Measurements from ENCODE around the gene EFCAB14. TPM values are rescaled to one million over a fixed set of nuclear protein-coding genes. Genes with fewer than 3 reads are reported as not detected.

Gene EFCAB14
- total RNA-seq, 3 donors from 2014 or later (not counting 1 experiment from before 2014, with no cell fraction given), result 77.7 to 130 (median 119) TPM

DNA sequence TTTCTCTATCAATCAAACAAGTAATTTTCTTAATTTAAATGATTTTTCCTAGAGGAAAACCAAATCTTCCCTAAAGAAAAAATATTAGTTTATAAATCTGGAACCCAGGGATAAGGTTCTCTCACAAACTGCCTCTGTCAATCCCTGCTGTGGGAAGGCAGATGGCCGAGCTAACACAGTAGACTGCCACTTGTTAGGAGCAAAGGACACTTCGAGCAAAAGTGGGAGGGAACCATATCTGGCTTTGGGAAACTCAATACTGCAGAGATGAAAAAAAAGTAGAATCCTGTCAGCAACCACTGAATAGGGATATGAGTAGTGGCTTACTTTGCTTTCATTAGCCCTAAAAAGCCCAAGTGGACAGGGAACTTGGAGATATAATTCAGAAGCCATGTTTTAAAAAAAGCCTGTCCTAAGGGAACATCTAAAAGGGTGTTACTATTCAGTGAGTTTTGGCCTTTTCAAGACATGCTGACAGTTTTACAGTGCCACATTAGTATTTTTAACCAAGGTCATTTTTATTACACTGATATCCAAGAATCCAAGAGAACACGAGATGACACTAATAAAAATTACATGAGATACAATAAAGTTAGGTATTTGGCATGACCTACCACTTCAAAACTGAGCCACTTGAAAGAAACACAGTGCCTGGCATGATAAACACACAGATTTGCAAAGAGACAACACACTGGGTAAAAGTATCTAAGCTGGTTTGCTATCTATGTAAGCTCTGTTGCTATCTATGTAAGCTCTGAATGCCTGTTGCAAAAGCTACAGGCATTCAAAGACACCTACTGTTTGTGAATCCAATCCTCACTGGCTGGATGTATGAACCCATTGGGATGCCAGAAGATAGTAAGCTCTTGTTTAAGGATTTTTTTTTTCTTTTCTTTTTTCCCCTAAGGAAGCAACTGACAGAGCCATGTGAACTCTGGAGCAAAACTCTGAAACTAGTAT, 25.8 kb downstream of the EFCAB14 start:
- no peaks in the 10 kb centered on the region for H3K9me3 Mint-ChIP-seq
- H3K36me3 Mint-ChIP-seq, result peaks cover 39% of the 10 kb centered on the region
- no peak overlapping the region for H3K27ac Mint-ChIP-seq

GRCh38 chr1:46691997-46692790, 26.7 kb downstream of the EFCAB14 start:
- ATAC-seq (no peak), DNase-seq (no peak)
- Histone ChIP-seq H3K4me1 (ENCODE audit: control insufficient read depth, insufficient read depth, low read length) (no peaks in the 10 kb centered on the region), H3K36me3 (ENCODE audit: control insufficient read depth, insufficient read depth, low read length) (peaks cover 80% of the 10 kb centered on the region), H3K27ac (ENCODE audit: low read length) (no peak overlapping the region), H3K4me3 (ENCODE audit: low read length) (no peak overlapping the region), H3K27me3 (ENCODE audit: control insufficient read depth, insufficient read depth, low read length) (no peaks in the 10 kb centered on the region), H3K9me3 (ENCODE audit: control insufficient read depth, insufficient read depth, low read length) (no peaks in the 10 kb centered on the region)
- intact Hi-C loops (cut with micrococcal nuclease), result no loop called here
- TF ChIP-seq, protein P1, sequence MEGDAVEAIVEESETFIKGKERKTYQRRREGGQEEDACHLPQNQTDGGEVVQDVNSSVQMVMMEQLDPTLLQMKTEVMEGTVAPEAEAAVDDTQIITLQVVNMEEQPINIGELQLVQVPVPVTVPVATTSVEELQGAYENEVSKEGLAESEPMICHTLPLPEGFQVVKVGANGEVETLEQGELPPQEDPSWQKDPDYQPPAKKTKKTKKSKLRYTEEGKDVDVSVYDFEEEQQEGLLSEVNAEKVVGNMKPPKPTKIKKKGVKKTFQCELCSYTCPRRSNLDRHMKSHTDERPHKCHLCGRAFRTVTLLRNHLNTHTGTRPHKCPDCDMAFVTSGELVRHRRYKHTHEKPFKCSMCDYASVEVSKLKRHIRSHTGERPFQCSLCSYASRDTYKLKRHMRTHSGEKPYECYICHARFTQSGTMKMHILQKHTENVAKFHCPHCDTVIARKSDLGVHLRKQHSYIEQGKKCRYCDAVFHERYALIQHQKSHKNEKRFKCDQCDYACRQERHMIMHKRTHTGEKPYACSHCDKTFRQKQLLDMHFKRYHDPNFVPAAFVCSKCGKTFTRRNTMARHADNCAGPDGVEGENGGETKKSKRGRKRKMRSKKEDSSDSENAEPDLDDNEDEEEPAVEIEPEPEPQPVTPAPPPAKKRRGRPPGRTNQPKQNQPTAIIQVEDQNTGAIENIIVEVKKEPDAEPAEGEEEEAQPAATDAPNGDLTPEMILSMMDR (IDR thresholded peaks at IDR 0.05), result no peak
- peaks cover 46% of the 10 kb centered on the region for H3K36me3 Mint-ChIP-seq
- H3K27me3 Mint-ChIP-seq (ENCODE audit: low read depth in 2 of 2), result no peaks in the 10 kb centered on the region
- H3K4me3 Mint-ChIP-seq, result no peak overlapping the region
- peaks cover 4 to 7% of the 10 kb centered on the region in 2 donors for H3K4me1 Mint-ChIP-seq
- H3K27ac Mint-ChIP-seq, result no peak overlapping the region
- H3K9me3 Mint-ChIP-seq, result no peaks in the 10 kb centered on the region
- WGBS (ENCODE audit: insufficient coverage), result 100% methylated on average over 3 of the region's 6 CpGs

More for the DNA sequence above, 25.8 kb downstream of the EFCAB14 start:
- no peak for DNase-seq
- intact Hi-C loops (cut with micrococcal nuclease), result no loop called here
- Histone ChIP-seq H3K9me3 (ENCODE audit: control insufficient read depth, insufficient read depth, low read length) (no peaks in the 10 kb centered on the region), H3K36me3 (ENCODE audit: control insufficient read depth, insufficient read depth, low read length) (peaks cover 75% of the 10 kb centered on the region), H3K4me1 (ENCODE audit: control insufficient read depth, insufficient read depth, low read length) (no peaks in the 10 kb centered on the region), H3K4me3 (ENCODE audit: low read length) (no peak overlapping the region), H3K27ac (ENCODE audit: low read length) (no peak overlapping the region), H3K27me3 (ENCODE audit: control insufficient read depth, insufficient read depth, low read length) (no peaks in the 10 kb centered on the region)
- WGBS (ENCODE audit: insufficient coverage), result 100% methylated on average over 2 of the region's 3 CpGs
- no peaks in the 10 kb centered on the region for H3K27me3 Mint-ChIP-seq (ENCODE audit: low read depth in 2 of 2)
- H3K4me1 Mint-ChIP-seq, result peaks cover 4 to 11% of the 10 kb centered on the region in 2 donors
- ATAC-seq, result no peak
- H3K4me3 Mint-ChIP-seq, result no peak overlapping the region
- TF ChIP-seq, protein P1 (IDR thresholded peaks at IDR 0.05), result no peak

DNA sequence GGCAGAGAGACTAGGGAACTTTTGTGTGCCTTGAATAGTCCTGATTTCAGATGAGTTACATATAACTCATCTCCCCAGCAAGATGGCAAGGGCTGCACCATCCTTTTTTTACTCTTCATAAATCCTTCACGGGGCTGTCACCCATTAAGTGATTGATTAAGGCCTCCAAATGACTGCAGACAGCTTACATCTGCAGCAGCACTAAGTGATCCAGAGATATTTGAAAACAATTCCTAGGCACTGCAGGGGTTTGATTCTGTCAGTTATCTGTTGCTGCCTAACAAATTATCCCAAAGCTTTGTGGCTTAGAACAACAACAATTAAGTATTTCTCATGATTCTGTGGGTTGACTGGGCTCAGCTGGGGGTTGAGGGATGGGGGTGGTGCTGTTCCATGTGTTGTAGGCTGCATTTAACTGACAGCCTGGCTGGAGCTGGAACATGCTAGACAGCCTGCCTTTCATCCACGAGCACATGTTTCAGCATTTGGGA, 27.9 kb downstream of the EFCAB14 start:
- intact Hi-C loops (cut with micrococcal nuclease), result no loop called here
- Histone ChIP-seq H3K4me1 (ENCODE audit: control insufficient read depth, insufficient read depth, low read length) (no peaks in the 10 kb centered on the region), H3K4me3 (ENCODE audit: low read length) (no peak overlapping the region), H3K9me3 (ENCODE audit: control insufficient read depth, insufficient read depth, low read length) (no peaks in the 10 kb centered on the region), H3K27me3 (ENCODE audit: control insufficient read depth, insufficient read depth, low read length) (no peaks in the 10 kb centered on the region), H3K36me3 (ENCODE audit: control insufficient read depth, insufficient read depth, low read length) (peaks cover 80% of the 10 kb centered on the region), H3K27ac (ENCODE audit: low read length) (no peak overlapping the region)
- DNase-seq (no peak), ATAC-seq (no peak)
- no peaks in the 10 kb centered on the region for H3K27me3 Mint-ChIP-seq (ENCODE audit: low read depth in 2 of 2)
- WGBS (ENCODE audit: insufficient coverage), result 90% methylated on average over 2 of the region's 2 CpGs
- peaks cover 4 to 5% of the 10 kb centered on the region in 2 donors for H3K4me1 Mint-ChIP-seq
- peaks cover 57% of the 10 kb centered on the region for H3K36me3 Mint-ChIP-seq
- no peak overlapping the region for H3K27ac Mint-ChIP-seq
- TF ChIP-seq, protein P1 (IDR thresholded peaks at IDR 0.05), result no peak
- no peaks in the 10 kb centered on the region for H3K9me3 Mint-ChIP-seq
- H3K4me3 Mint-ChIP-seq, result no peak overlapping the region
